H9 (cell line): ENCODE data around the gene USP6NL. TPM values are rescaled to one million over a fixed set of nuclear protein-coding genes. Genes with fewer than 3 reads are reported as not detected.
A peak's percentile ranks its signal among the peaks of the same experiment; 100 is the strongest.

Experiments used
- DNase-seq: peaks from one replicate; pipeline ENCODE4 v3.0.0-alpha.2; 2017
- H2AFZ ChIP-seq: one replicate; pipeline ENCODE4 v1.6.1; 2013; ENCODE audit warnings: mild to moderate bottlenecking, low read length, control low read depth, moderate library complexity
- H2AK5ac ChIP-seq: 2 replicates; pipeline ENCODE4 v1.6.1; 2013; ENCODE audit warnings: low read length, control low read depth, mixed read lengths; ENCODE audit not compliant: insufficient read length
- H2BK120ac ChIP-seq: one replicate; pipeline ENCODE4 v1.6.1; 2013; ENCODE audit warnings: low read depth, mild to moderate bottlenecking, low read length, control low read depth, inconsistent platforms; ENCODE audit not compliant: poor library complexity, severe bottlenecking
- H2BK12ac ChIP-seq: 2 replicates; pipeline ENCODE4 v1.6.1; 2013; ENCODE audit warnings: low read length, control low read depth, mixed read lengths, low read depth; ENCODE audit not compliant: insufficient read length
- H2BK15ac ChIP-seq: 2 replicates; pipeline ENCODE4 v1.6.1; 2013; ENCODE audit warnings: low read depth, low read length, control low read depth
- H2BK20ac ChIP-seq: one replicate; pipeline ENCODE4 v1.6.1; 2013; ENCODE audit warnings: low read depth, mild to moderate bottlenecking, low read length, control low read depth, inconsistent platforms; ENCODE audit not compliant: poor library complexity, severe bottlenecking
- H2BK5ac ChIP-seq: 2 replicates; pipeline ENCODE4 v1.6.1; 2013; ENCODE audit warnings: low read length, control low read depth, mixed read lengths; ENCODE audit not compliant: insufficient read length
- H3K14ac ChIP-seq: 2 replicates; pipeline ENCODE4 v1.6.1; 2013; ENCODE audit warnings: low read length, control low read depth; ENCODE audit not compliant: insufficient read depth
- H3K18ac ChIP-seq: 2 replicates; pipeline ENCODE4 v1.6.1; 2013; ENCODE audit warnings: low read depth, mild to moderate bottlenecking, mixed read lengths, low read length, control low read depth; ENCODE audit not compliant: insufficient read length
- H3K23ac ChIP-seq: 2 replicates; pipeline ENCODE4 v1.6.1; 2013; ENCODE audit warnings: low read length, control low read depth, mixed read lengths, low read depth; ENCODE audit not compliant: insufficient read length
- H3K23me2 ChIP-seq: 2 replicates; pipeline ENCODE4 v1.6.1; 2013; ENCODE audit warnings: low read depth, mild to moderate bottlenecking, mixed read lengths, low read length, control low read depth; ENCODE audit not compliant: insufficient read length, poor library complexity, severe bottlenecking
- H3K27ac ChIP-seq: 2 replicates; pipeline ENCODE4 v1.5.1; 2013; ENCODE audit warnings: low read length, control low read depth, mixed read lengths, low read depth; ENCODE audit not compliant: insufficient read length
- H3K27me3 ChIP-seq: 2 replicates; pipeline ENCODE4 v1.6.1; 2013; ENCODE audit warnings: low read length, control low read depth, inconsistent platforms; ENCODE audit not compliant: insufficient read depth
- H3K4ac ChIP-seq: 2 replicates; pipeline ENCODE4 v1.6.1; 2013; ENCODE audit warnings: low read depth, mild to moderate bottlenecking, control low read depth, inconsistent platforms, low read length, moderate library complexity
- H3K4me1 ChIP-seq: 2 replicates; pipeline ENCODE4 v1.6.1; 2013; ENCODE audit warnings: low read length, control low read depth, inconsistent platforms; ENCODE audit not compliant: insufficient read depth
- H3K4me2 ChIP-seq: 2 replicates; pipeline ENCODE4 v1.6.1; 2013; ENCODE audit warnings: low read length, control low read depth, mixed read lengths; ENCODE audit not compliant: insufficient read length, insufficient read depth
- H3K56ac ChIP-seq: 2 replicates; pipeline ENCODE4 v1.6.1; 2013; ENCODE audit warnings: low read depth, mild to moderate bottlenecking, mixed read lengths, low read length, control low read depth; ENCODE audit not compliant: insufficient read length
- H3K79me1 ChIP-seq: 2 replicates; pipeline ENCODE4 v1.6.1; 2013; ENCODE audit warnings: low read depth, mild to moderate bottlenecking, moderate library complexity, low read length, control low read depth, inconsistent platforms; ENCODE audit not compliant: insufficient read depth, poor library complexity, severe bottlenecking
- H3K79me2 ChIP-seq: 2 replicates; pipeline ENCODE4 v1.6.1; 2013; ENCODE audit warnings: low read length, control low read depth, inconsistent platforms; ENCODE audit not compliant: insufficient read depth
- H3K9ac ChIP-seq: 2 replicates; pipeline ENCODE4 v1.6.1; 2013; ENCODE audit warnings: low read length, control low read depth, mixed read lengths; ENCODE audit not compliant: insufficient read length; ENCODE audit errors: extremely low read depth
- H3K9me3 ChIP-seq: one replicate; pipeline ENCODE4 v1.6.1; 2013; ENCODE audit warnings: low read depth, low read length, inconsistent platforms; ENCODE audit not compliant: control insufficient read depth
- H3T11ph ChIP-seq: one replicate; pipeline ENCODE4 v1.6.1; 2013; ENCODE audit warnings: mild to moderate bottlenecking, low read length, control low read depth, inconsistent platforms
- H4K20me1 ChIP-seq: one replicate; pipeline ENCODE4 v1.6.1; 2013; ENCODE audit not compliant: control insufficient read depth, insufficient read length, insufficient read depth
- H4K5ac ChIP-seq: 2 replicates; pipeline ENCODE4 v1.6.1; 2013; ENCODE audit warnings: low read depth, mild to moderate bottlenecking, mixed read lengths, low read length, control low read depth; ENCODE audit not compliant: insufficient read length
- H4K8ac ChIP-seq: replicated peaks from 2 replicates; pipeline ENCODE4 v1.6.1; 2013; ENCODE audit warnings: low read length, control low read depth, mixed read lengths, low read depth; ENCODE audit not compliant: insufficient read length
- H4K91ac ChIP-seq: 2 replicates; pipeline ENCODE4 v1.6.1; 2013; ENCODE audit warnings: low read depth, mild to moderate bottlenecking, moderate library complexity, mixed read lengths, low read length, control low read depth; ENCODE audit not compliant: insufficient read length
- H3K27ac Mint-ChIP-seq, 3 experiments: 2 replicates in 2 of 3; 3 replicates in 1 of 3; pipeline ENCODE4 v1.8.0; 2020 to 2021; ENCODE audit warnings: mixed read lengths in 3 of 3, mild to moderate bottlenecking in 1 of 3, moderate library complexity in 1 of 3
- H3K27me3 Mint-ChIP-seq: 2 replicates; pipeline ENCODE4 v1.8.0; 2021; ENCODE audit warnings: low read depth, mild to moderate bottlenecking, moderate library complexity, mixed read lengths
- H3K36me3 Mint-ChIP-seq, 3 experiments: 2 replicates in 2 of 3; 3 replicates in 1 of 3; pipeline ENCODE4 v1.8.0; 2020 to 2021; ENCODE audit warnings: low read depth in 3 of 3, mixed read lengths in 3 of 3; ENCODE audit not compliant: insufficient read depth in 1 of 3
- H3K4me1 Mint-ChIP-seq, 2 experiments: 2 replicates each; pipeline ENCODE4 v1.8.0; 2020; ENCODE audit warnings: mixed read lengths in 2 of 2
- H3K4me3 Mint-ChIP-seq, 2 experiments: 2 replicates in 1 of 2; 3 replicates in 1 of 2; pipeline ENCODE4 v1.8.0; 2020 to 2021; ENCODE audit warnings: mild to moderate bottlenecking in 2 of 2, mixed read lengths in 2 of 2, moderate library complexity in 1 of 2
- H3K9me3 Mint-ChIP-seq, 2 experiments: 2 replicates in 1 of 2; 3 replicates in 1 of 2; pipeline ENCODE4 v1.8.0; 2020; ENCODE audit warnings: mild to moderate bottlenecking in 2 of 2, mixed read lengths in 2 of 2, moderate library complexity in 1 of 2
- WGBS: extraction: QIAGEN DNeasy Blood & Tissue Kit; methylation state at CpG from one replicate; pipeline ENCODE4 v1.1.7; 2013; ENCODE audit warnings: missing lambda C conversion rate, low lambda C conversion rate, mixed read lengths; ENCODE audit not compliant: insufficient read length; ENCODE audit errors: extremely low coverage; 5-methylcytosine and 5-hydroxymethylcytosine counted together
- total RNA-seq: library from RNA; stranded (reverse); gene quantifications from 2 replicates; pipeline ENCODE4 v1.2.1, GENCODE V29; 2021
- TF ChIP-seq, protein P1 (sequence below): fragments of 200-600 bp; sonication (generic); conservative IDR thresholded peaks from 3 replicates; pipeline ENCODE4 v1.8.0; 2021; ENCODE audit warnings: antibody characterized with exemption, mild to moderate bottlenecking

USP6NL gene
- total RNA-seq, 1 experiment from 2014 or later, result 28.3 TPM

DNA sequence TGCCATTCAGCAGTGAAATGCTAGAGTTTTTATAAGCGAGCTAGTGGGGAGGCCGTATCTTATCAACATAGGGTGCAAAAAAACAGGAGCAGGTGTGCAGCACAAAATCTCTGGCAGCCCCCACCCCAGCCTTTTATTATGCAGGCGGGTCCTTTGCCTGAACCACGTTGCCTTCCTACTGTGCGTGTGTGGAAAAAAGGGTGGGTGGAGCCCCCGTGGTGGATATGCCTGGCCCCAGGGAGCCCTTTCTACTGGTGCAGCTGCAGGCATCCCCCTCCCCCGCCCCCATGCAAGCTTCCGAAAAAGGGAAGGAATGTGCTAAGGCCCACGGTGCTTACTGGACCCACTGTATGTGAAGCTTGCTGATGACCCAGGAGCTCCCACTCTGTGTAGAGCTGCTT lies 175.9 kb downstream of the USP6NL start:
- H3K23me2 ChIP-seq, result no peaks in the 10 kb centered on the region
- H3K9me3 ChIP-seq, result no peaks in the 10 kb centered on the region
- H2BK12ac ChIP-seq, result no peak overlapping the region
- H3K9me3 Mint-ChIP-seq, result no peaks in the 10 kb centered on the region
- no peak overlapping the region for H3K4me2 ChIP-seq
- H3K14ac ChIP-seq, result no peak overlapping the region
- no peak overlapping the region for H2BK120ac ChIP-seq
- no peaks in the 10 kb centered on the region for H3K79me2 ChIP-seq
- H2BK5ac ChIP-seq, result no peak overlapping the region
- no peaks in the 10 kb centered on the region for H3K36me3 Mint-ChIP-seq
- peak; percentile 47 for DNase-seq
- H3K27ac Mint-ChIP-seq, result peak overlapping the region in 2 of 3 experiments; percentile 88 to 91; a peak in 3 of 7 replicates
- H2BK20ac ChIP-seq, result no peak overlapping the region
- no CpG with 5 or more reads among the region's 9 CpGs for WGBS
- H2BK15ac ChIP-seq, result no peak overlapping the region
- H3K27me3 ChIP-seq, result no peaks in the 10 kb centered on the region
- no peak overlapping the region for H3K23ac ChIP-seq
- no peak overlapping the region for H3T11ph ChIP-seq
- no peak overlapping the region for H4K5ac ChIP-seq
- H3K4me1 Mint-ChIP-seq, result peaks cover 53 to 65% of the 10 kb centered on the region in 2 experiments
- H3K9ac ChIP-seq, result no peak overlapping the region
- H3K18ac ChIP-seq, result no peak overlapping the region
- H3K56ac ChIP-seq, result no peak overlapping the region
- H2AK5ac ChIP-seq, result no peak overlapping the region
- TF ChIP-seq, protein P1, sequence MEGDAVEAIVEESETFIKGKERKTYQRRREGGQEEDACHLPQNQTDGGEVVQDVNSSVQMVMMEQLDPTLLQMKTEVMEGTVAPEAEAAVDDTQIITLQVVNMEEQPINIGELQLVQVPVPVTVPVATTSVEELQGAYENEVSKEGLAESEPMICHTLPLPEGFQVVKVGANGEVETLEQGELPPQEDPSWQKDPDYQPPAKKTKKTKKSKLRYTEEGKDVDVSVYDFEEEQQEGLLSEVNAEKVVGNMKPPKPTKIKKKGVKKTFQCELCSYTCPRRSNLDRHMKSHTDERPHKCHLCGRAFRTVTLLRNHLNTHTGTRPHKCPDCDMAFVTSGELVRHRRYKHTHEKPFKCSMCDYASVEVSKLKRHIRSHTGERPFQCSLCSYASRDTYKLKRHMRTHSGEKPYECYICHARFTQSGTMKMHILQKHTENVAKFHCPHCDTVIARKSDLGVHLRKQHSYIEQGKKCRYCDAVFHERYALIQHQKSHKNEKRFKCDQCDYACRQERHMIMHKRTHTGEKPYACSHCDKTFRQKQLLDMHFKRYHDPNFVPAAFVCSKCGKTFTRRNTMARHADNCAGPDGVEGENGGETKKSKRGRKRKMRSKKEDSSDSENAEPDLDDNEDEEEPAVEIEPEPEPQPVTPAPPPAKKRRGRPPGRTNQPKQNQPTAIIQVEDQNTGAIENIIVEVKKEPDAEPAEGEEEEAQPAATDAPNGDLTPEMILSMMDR, result no peak
- H2AFZ ChIP-seq, result no peak overlapping the region
- H3K4me3 Mint-ChIP-seq, result no peak overlapping the region
- H4K20me1 ChIP-seq, result no peaks in the 10 kb centered on the region
- peaks cover 2% of the 10 kb centered on the region for H3K27me3 Mint-ChIP-seq
- no peak overlapping the region for H4K8ac ChIP-seq
- H3K4me1 ChIP-seq, result peaks cover 11% of the 10 kb centered on the region; the same call in 1 of the 2 replicates
- no peaks in the 10 kb centered on the region for H3K79me1 ChIP-seq
- H4K91ac ChIP-seq, result no peak overlapping the region
- H3K27ac ChIP-seq, result no peak overlapping the region
- H3K4ac ChIP-seq, result no peak overlapping the region
